ENCODE data around the gene HPD.

GRCh38 chr12:121888083-121888477, 29.4 kb upstream of the HPD start:
- TF ChIP-seq, protein P1, sequence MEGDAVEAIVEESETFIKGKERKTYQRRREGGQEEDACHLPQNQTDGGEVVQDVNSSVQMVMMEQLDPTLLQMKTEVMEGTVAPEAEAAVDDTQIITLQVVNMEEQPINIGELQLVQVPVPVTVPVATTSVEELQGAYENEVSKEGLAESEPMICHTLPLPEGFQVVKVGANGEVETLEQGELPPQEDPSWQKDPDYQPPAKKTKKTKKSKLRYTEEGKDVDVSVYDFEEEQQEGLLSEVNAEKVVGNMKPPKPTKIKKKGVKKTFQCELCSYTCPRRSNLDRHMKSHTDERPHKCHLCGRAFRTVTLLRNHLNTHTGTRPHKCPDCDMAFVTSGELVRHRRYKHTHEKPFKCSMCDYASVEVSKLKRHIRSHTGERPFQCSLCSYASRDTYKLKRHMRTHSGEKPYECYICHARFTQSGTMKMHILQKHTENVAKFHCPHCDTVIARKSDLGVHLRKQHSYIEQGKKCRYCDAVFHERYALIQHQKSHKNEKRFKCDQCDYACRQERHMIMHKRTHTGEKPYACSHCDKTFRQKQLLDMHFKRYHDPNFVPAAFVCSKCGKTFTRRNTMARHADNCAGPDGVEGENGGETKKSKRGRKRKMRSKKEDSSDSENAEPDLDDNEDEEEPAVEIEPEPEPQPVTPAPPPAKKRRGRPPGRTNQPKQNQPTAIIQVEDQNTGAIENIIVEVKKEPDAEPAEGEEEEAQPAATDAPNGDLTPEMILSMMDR (IDR thresholded peaks at IDR 0.05) = no peak
- no peak for TF ChIP-seq POLR2A (IDR thresholded peaks at IDR 0.05)
